Measurements from ENCODE around the gene STRN4.
A peak's percentile ranks its signal among the peaks of the same experiment; 100 is the strongest.

STRN4 gene

GRCh38 chr19:46728693-46729339, 17.4 kb downstream of the STRN4 start:
- peak; percentile 85 for ATAC-seq
- TF ChIP-seq PPARA (CRISPR knock-in tag; IDR thresholded peaks at IDR 0.05; ENCODE audit: borderline replicate concordance) (no peak), TSHZ2 (CRISPR knock-in tag; IDR thresholded peaks at IDR 0.05) (no peak), CSRNP3 (CRISPR knock-in tag; IDR thresholded peaks at IDR 0.05) (no peak), ZNF565 (CRISPR knock-in tag; conservative IDR thresholded peaks at IDR 0.05; ENCODE audit: low read depth) (no peak), GLIS3 (CRISPR knock-in tag; IDR thresholded peaks at IDR 0.05) (no peak), CREB5 (CRISPR knock-in tag; IDR thresholded peaks at IDR 0.05; ENCODE audit: low read depth) (no peak), ESRRG (CRISPR knock-in tag; IDR thresholded peaks at IDR 0.05) (no peak), ZFP30 (CRISPR knock-in tag; IDR thresholded peaks at IDR 0.05) (no peak), ARNTL (CRISPR knock-in tag; IDR thresholded peaks at IDR 0.05; ENCODE audit: borderline replicate concordance, low read depth) (no peak), POU6F1 (CRISPR knock-in tag; IDR thresholded peaks at IDR 0.05; ENCODE audit: borderline replicate concordance, low read depth) (no peak), BACH2 (CRISPR knock-in tag; IDR thresholded peaks at IDR 0.05; ENCODE audit: borderline replicate concordance) (no peak), TOX (CRISPR knock-in tag; IDR thresholded peaks at IDR 0.05; ENCODE audit: borderline replicate concordance) (no peak), ZNF8 (CRISPR knock-in tag; IDR thresholded peaks at IDR 0.05) (no peak), ZNF70 (CRISPR knock-in tag; IDR thresholded peaks at IDR 0.05) (no peak), ISL1 (CRISPR knock-in tag; IDR thresholded peaks at IDR 0.05) (no peak)

- TF ChIP-seq ZNF565 (CRISPR knock-in tag; conservative IDR thresholded peaks at IDR 0.05; ENCODE audit: low read depth): no peak
- no peak for TF ChIP-seq CSDC2 (CRISPR knock-in tag; IDR thresholded peaks at IDR 0.05)
- TF ChIP-seq ARNTL (CRISPR knock-in tag; IDR thresholded peaks at IDR 0.05; ENCODE audit: borderline replicate concordance, low read depth): no peak
- TF ChIP-seq PPARA (CRISPR knock-in tag; IDR thresholded peaks at IDR 0.05; ENCODE audit: borderline replicate concordance): no peak
- no peak for TF ChIP-seq TSHZ2 (CRISPR knock-in tag; IDR thresholded peaks at IDR 0.05)
- TF ChIP-seq OSR1 (CRISPR knock-in tag; IDR thresholded peaks at IDR 0.05): no peak
- no peak for TF ChIP-seq GLIS3 (CRISPR knock-in tag; IDR thresholded peaks at IDR 0.05)
- TF ChIP-seq ZNF70 (CRISPR knock-in tag; IDR thresholded peaks at IDR 0.05): no peak
- no peak for TF ChIP-seq ESRRG (CRISPR knock-in tag; IDR thresholded peaks at IDR 0.05)
- no peak for TF ChIP-seq SNAI2 (CRISPR knock-in tag; IDR thresholded peaks at IDR 0.05)
- TF ChIP-seq POU6F1 (CRISPR knock-in tag; IDR thresholded peaks at IDR 0.05; ENCODE audit: borderline replicate concordance, low read depth): no peak
- no peak for TF ChIP-seq ISL1 (CRISPR knock-in tag; IDR thresholded peaks at IDR 0.05)
- TF ChIP-seq RARB (CRISPR knock-in tag; IDR thresholded peaks at IDR 0.05): no peak
- TF ChIP-seq PATZ1 (CRISPR knock-in tag; IDR thresholded peaks at IDR 0.05; ENCODE audit: borderline replicate concordance): no peak
- no peak for TF ChIP-seq TOX (CRISPR knock-in tag; IDR thresholded peaks at IDR 0.05; ENCODE audit: borderline replicate concordance)
- TF ChIP-seq CSRNP3 (CRISPR knock-in tag; IDR thresholded peaks at IDR 0.05): no peak
- no peak for TF ChIP-seq CREB5 (CRISPR knock-in tag; IDR thresholded peaks at IDR 0.05; ENCODE audit: low read depth)
- no peak for TF ChIP-seq ZNF8 (CRISPR knock-in tag; IDR thresholded peaks at IDR 0.05)
- no peak for ATAC-seq
Observed at GRCh38 chr19:46728208-46728607, 18.0 kb downstream of the STRN4 start.

Measured in SK-N-SH treated with all-trans-retinoic acid at 6 μM for 48 hours (cell line).